NCI-H510A (cell line): Measurements from ENCODE around the gene SBF2.

Experiments used
- DNase-seq: peaks from one replicate; lab custom pipeline; 2025; lab: John Stamatoyannopoulos, UW

The SBF2 gene

GRCh38 chr11:10293423-10294289, at the start of gene SBF2:
SBF2 (minus strand) TSS chr11:10294219; CDS start chr11:10294069, 150 bp downstream.
- no peak for DNase-seq

GRCh38 chr11:10338287-10338686, 44.3 kb upstream of the SBF2 start:
- no peak for DNase-seq

- no peak for DNase-seq
Measured at GRCh38 chr11:10333490-10333889, 39.5 kb upstream of the SBF2 start.

GRCh38 chr11:10331548-10332289, 37.7 kb upstream of the SBF2 start:
- DNase-seq, result no peak

- DNase-seq, result no peak
Measured at GRCh38 chr11:10329935-10330334, 35.9 kb upstream of the SBF2 start.

GRCh38 chr11:10329356-10329755, 35.3 kb upstream of the SBF2 start:
- DNase-seq, result no peak

- DNase-seq, result no peak
Measured at GRCh38 chr11:10328314-10329098, 34.5 kb upstream of the SBF2 start.

- no peak for DNase-seq
Measured at GRCh38 chr11:10327254-10327653, 33.2 kb upstream of the SBF2 start.

GRCh38 chr11:10326012-10326964, 32.3 kb upstream of the SBF2 start:
- no peak for DNase-seq

GRCh38 chr11:10325277-10326011, 31.4 kb upstream of the SBF2 start:
- no peak for DNase-seq

- no peak for DNase-seq
Measured at GRCh38 chr11:10324474-10324873, 30.5 kb upstream of the SBF2 start.

- no peak for DNase-seq
Measured at GRCh38 chr11:10323793-10324170, 29.8 kb upstream of the SBF2 start.

GRCh38 chr11:10322830-10323792, 29.1 kb upstream of the SBF2 start:
- DNase-seq, result no peak

GRCh38 chr11:10322401-10322800, 28.4 kb upstream of the SBF2 start:
- DNase-seq, result no peak

GRCh38 chr11:10320736-10321465, 26.9 kb upstream of the SBF2 start:
- no peak for DNase-seq

GRCh38 chr11:10319702-10320558, 25.9 kb upstream of the SBF2 start:
- DNase-seq, result no peak

GRCh38 chr11:10318527-10318802, 24.4 kb upstream of the SBF2 start:
- DNase-seq, result peak; percentile 52
